ENCODE measurements around the gene CHIT1. TPM values are rescaled to one million over a fixed set of nuclear protein-coding genes. Genes with fewer than 3 reads are reported as not detected.

Gene CHIT1
- total and polyA plus RNA-seq, 9 of the 15 experiments (the other 6 are each of a cell fraction or from before 2014, with no cell fraction given) = not detected

GRCh38 chr1:203271018-203271743, 41.7 kb upstream of the CHIT1 start (continued):
- no peak for TF ChIP-seq ZNF354B (CRISPR knock-in tag; IDR thresholded peaks at IDR 0.05)
- no peak for TF ChIP-seq DLX4 (CRISPR knock-in tag; IDR thresholded peaks at IDR 0.05)
- TF ChIP-seq MTF1 (CRISPR knock-in tag; IDR thresholded peaks at IDR 0.05; ENCODE audit: borderline replicate concordance) = no peak
- TF ChIP-seq ZNF143 (CRISPR knock-in tag; IDR thresholded peaks at IDR 0.05) = peak; percentile 73
- 0 out of 2 replicates have a peak, but pooled peaks have one; percentile 13 for TF ChIP-seq RB1 (IDR thresholded peaks at IDR 0.05; ENCODE audit: low read depth)
- no peak for TF ChIP-seq ILK (tag; IDR thresholded peaks at IDR 0.05; ENCODE audit: borderline replicate concordance, low read depth)
- no peak for TF ChIP-seq CBX1 (IDR thresholded peaks at IDR 0.05; ENCODE audit: low read depth)
- TF ChIP-seq FOXP1 (CRISPR knock-in tag; IDR thresholded peaks at IDR 0.05) = no peak
- TF ChIP-seq BMI1 (IDR thresholded peaks at IDR 0.05; ENCODE audit: low read length) = no peak
- TF ChIP-seq, protein P1, sequence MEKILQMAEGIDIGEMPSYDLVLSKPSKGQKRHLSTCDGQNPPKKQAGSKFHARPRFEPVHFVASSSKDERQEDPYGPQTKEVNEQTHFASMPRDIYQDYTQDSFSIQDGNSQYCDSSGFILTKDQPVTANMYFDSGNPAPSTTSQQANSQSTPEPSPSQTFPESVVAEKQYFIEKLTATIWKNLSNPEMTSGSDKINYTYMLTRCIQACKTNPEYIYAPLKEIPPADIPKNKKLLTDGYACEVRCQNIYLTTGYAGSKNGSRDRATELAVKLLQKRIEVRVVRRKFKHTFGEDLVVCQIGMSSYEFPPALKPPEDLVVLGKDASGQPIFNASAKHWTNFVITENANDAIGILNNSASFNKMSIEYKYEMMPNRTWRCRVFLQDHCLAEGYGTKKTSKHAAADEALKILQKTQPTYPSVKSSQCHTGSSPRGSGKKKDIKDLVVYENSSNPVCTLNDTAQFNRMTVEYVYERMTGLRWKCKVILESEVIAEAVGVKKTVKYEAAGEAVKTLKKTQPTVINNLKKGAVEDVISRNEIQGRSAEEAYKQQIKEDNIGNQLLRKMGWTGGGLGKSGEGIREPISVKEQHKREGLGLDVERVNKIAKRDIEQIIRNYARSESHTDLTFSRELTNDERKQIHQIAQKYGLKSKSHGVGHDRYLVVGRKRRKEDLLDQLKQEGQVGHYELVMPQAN (IDR thresholded peaks at IDR 0.05; ENCODE audit: borderline replicate concordance) = no peak
- no peak for TF ChIP-seq KLF10 (CRISPR knock-in tag; IDR thresholded peaks at IDR 0.05)
- no peak for TF ChIP-seq ZBTB9 (CRISPR knock-in tag; IDR thresholded peaks at IDR 0.05)
- no peak for TF ChIP-seq ZFP36 (IDR thresholded peaks at IDR 0.05; ENCODE audit: low read depth, low read length, partially characterized antibody)
- TF ChIP-seq TSC22D4 (tag; IDR thresholded peaks at IDR 0.05) = no peak
- TF ChIP-seq PPARD (CRISPR knock-in tag; IDR thresholded peaks at IDR 0.05) = no peak
- TF ChIP-seq STAT5A (IDR thresholded peaks at IDR 0.05; ENCODE audit: borderline replicate concordance, low read length) = no peak
- TF ChIP-seq ZNF232 (CRISPR knock-in tag; IDR thresholded peaks at IDR 0.05) = no peak
- no peak for TF ChIP-seq ZNF57 (CRISPR knock-in tag; IDR thresholded peaks at IDR 0.05)
- TF ChIP-seq RBM25 (IDR thresholded peaks at IDR 0.05; ENCODE audit: low read depth, low read length, severe bottlenecking) = peak; percentile 26
- TF ChIP-seq IRF1 (CRISPR knock-in tag; IDR thresholded peaks at IDR 0.05; ENCODE audit: borderline replicate concordance) = no peak
- no peak for TF ChIP-seq SMAD3 (CRISPR knock-in tag; conservative IDR thresholded peaks at IDR 0.05)
- TF ChIP-seq SIN3A (IDR thresholded peaks at IDR 0.05; ENCODE audit: borderline replicate concordance in 2 of 2, control insufficient read depth in 1 of 2, low read depth in 2 of 2, low read length in 2 of 2) = no peak
- no peak for TF ChIP-seq OTX1 (CRISPR knock-in tag; IDR thresholded peaks at IDR 0.05)
- TF ChIP-seq CC2D1A (IDR thresholded peaks at IDR 0.05) = no peak
- no peak for TF ChIP-seq NEUROD1 (IDR thresholded peaks at IDR 0.05; ENCODE audit: borderline replicate concordance, low read depth, low read length, partially characterized antibody)
- no peak for TF ChIP-seq RFX5 (IDR thresholded peaks at IDR 0.05; ENCODE audit: low read depth, low read length)
